ENCODE data around the gene TAS2R41.

Gene TAS2R41

GRCh38 chr7:143448429-143448828 lies 29.2 kb upstream of the TAS2R41 start:
- no peak for DNase-seq (ENCODE audit: low spot score in 2 of 2)
- H3K9me3 Mint-ChIP-seq, result no peaks in the 10 kb centered on the region
- H3K27ac Mint-ChIP-seq, result no peak overlapping the region
- H3K36me3 Mint-ChIP-seq, result no peaks in the 10 kb centered on the region
- no peak overlapping the region for H3K4me3 Mint-ChIP-seq
- no peak for ATAC-seq (ENCODE audit: low read depth)
- H3K4me1 Mint-ChIP-seq, result no peaks in the 10 kb centered on the region
- H3K27me3 Mint-ChIP-seq, result peaks cover 4% of the 10 kb centered on the region

- no peak for DNase-seq (ENCODE audit: low spot score in 2 of 2)
- Mint-ChIP-seq H3K4me3 (no peak overlapping the region), H3K36me3 (no peaks in the 10 kb centered on the region), H3K27me3 (peaks cover 4% of the 10 kb centered on the region), H3K27ac (no peak overlapping the region), H3K9me3 (no peaks in the 10 kb centered on the region), H3K4me1 (peaks cover 2% of the 10 kb centered on the region)
- ATAC-seq (ENCODE audit: low read depth), result no peak
These were observed 27.9 kb upstream of the TAS2R41 start for GRCh38 chr7:143449793-143450192.

- H3K4me1 Mint-ChIP-seq, result peaks cover 2% of the 10 kb centered on the region
- no peaks in the 10 kb centered on the region for H3K9me3 Mint-ChIP-seq
- H3K27ac Mint-ChIP-seq, result no peak overlapping the region
- ATAC-seq (ENCODE audit: low read depth) (no peak), DNase-seq (ENCODE audit: low spot score in 2 of 2) (no peak)
- H3K27me3 Mint-ChIP-seq, result peaks cover 4% of the 10 kb centered on the region
- H3K4me3 Mint-ChIP-seq, result no peak overlapping the region
- H3K36me3 Mint-ChIP-seq, result no peaks in the 10 kb centered on the region
These were observed 26.6 kb upstream of the TAS2R41 start for GRCh38 chr7:143451122-143451521.

- no peaks in the 10 kb centered on the region for H3K36me3 Mint-ChIP-seq
- peaks cover 2% of the 10 kb centered on the region for H3K4me1 Mint-ChIP-seq
- DNase-seq (ENCODE audit: low spot score in 2 of 2), result no peak
- peaks cover 4% of the 10 kb centered on the region for H3K27me3 Mint-ChIP-seq
- H3K27ac Mint-ChIP-seq, result no peak overlapping the region
- H3K4me3 Mint-ChIP-seq, result no peak overlapping the region
- ATAC-seq (ENCODE audit: low read depth), result no peak
- H3K9me3 Mint-ChIP-seq, result no peaks in the 10 kb centered on the region
These were observed 25.9 kb upstream of the TAS2R41 start for GRCh38 chr7:143451746-143452145.

- DNase-seq (ENCODE audit: low spot score in 2 of 2) (no peak), ATAC-seq (ENCODE audit: low read depth) (no peak)
- H3K27ac Mint-ChIP-seq, result no peak overlapping the region
- no peak overlapping the region for H3K4me3 Mint-ChIP-seq
- H3K9me3 Mint-ChIP-seq, result no peaks in the 10 kb centered on the region
- H3K36me3 Mint-ChIP-seq, result no peaks in the 10 kb centered on the region
- H3K4me1 Mint-ChIP-seq, result peaks cover 2% of the 10 kb centered on the region
- H3K27me3 Mint-ChIP-seq, result peaks cover 4% of the 10 kb centered on the region
These were observed 25.2 kb upstream of the TAS2R41 start for GRCh38 chr7:143452495-143452894.

GRCh38 chr7:143454091-143454680 lies 23.5 kb upstream of the TAS2R41 start:
- Mint-ChIP-seq H3K27ac (no peak overlapping the region), H3K4me1 (peaks cover 2% of the 10 kb centered on the region), H3K36me3 (no peaks in the 10 kb centered on the region), H3K27me3 (peaks cover 10% of the 10 kb centered on the region), H3K4me3 (no peak overlapping the region), H3K9me3 (no peaks in the 10 kb centered on the region)
- ATAC-seq (ENCODE audit: low read depth), result no peak
- DNase-seq (ENCODE audit: low spot score in 2 of 2), result no peak

- Mint-ChIP-seq H3K36me3 (no peaks in the 10 kb centered on the region), H3K4me1 (peaks cover 2% of the 10 kb centered on the region), H3K9me3 (no peaks in the 10 kb centered on the region), H3K4me3 (no peak overlapping the region), H3K27me3 (peaks cover 10% of the 10 kb centered on the region), H3K27ac (no peak overlapping the region)
- DNase-seq (ENCODE audit: low spot score in 2 of 2) (no peak), ATAC-seq (ENCODE audit: low read depth) (no peak)
These were observed 22.2 kb upstream of the TAS2R41 start for GRCh38 chr7:143455491-143455890.

GRCh38 chr7:143455942-143456341 lies 21.7 kb upstream of the TAS2R41 start:
- Mint-ChIP-seq H3K27me3 (peaks cover 12% of the 10 kb centered on the region), H3K4me1 (peaks cover 2% of the 10 kb centered on the region), H3K27ac (no peak overlapping the region), H3K9me3 (no peaks in the 10 kb centered on the region), H3K4me3 (no peak overlapping the region), H3K36me3 (no peaks in the 10 kb centered on the region)
- no peak for ATAC-seq (ENCODE audit: low read depth)
- DNase-seq (ENCODE audit: low spot score in 2 of 2), result no peak

- no peak for ATAC-seq (ENCODE audit: low read depth)
- no peaks in the 10 kb centered on the region for H3K36me3 Mint-ChIP-seq
- peaks cover 2% of the 10 kb centered on the region for H3K9me3 Mint-ChIP-seq
- H3K4me1 Mint-ChIP-seq, result peaks cover 2% of the 10 kb centered on the region
- H3K4me3 Mint-ChIP-seq, result no peak overlapping the region
- H3K27ac Mint-ChIP-seq, result no peak overlapping the region
- no peak for DNase-seq (ENCODE audit: low spot score in 2 of 2)
- peaks cover 12% of the 10 kb centered on the region for H3K27me3 Mint-ChIP-seq
These were observed 20.5 kb upstream of the TAS2R41 start for GRCh38 chr7:143456992-143457793.

- Mint-ChIP-seq H3K4me1 (peaks cover 2% of the 10 kb centered on the region), H3K4me3 (no peak overlapping the region), H3K36me3 (peaks cover 2% of the 10 kb centered on the region), H3K27ac (no peak overlapping the region), H3K27me3 (peaks cover 10% of the 10 kb centered on the region), H3K9me3 (peaks cover 2% of the 10 kb centered on the region)
- DNase-seq (ENCODE audit: low spot score in 2 of 2) (no peak), ATAC-seq (ENCODE audit: low read depth) (no peak)
These were observed 19.4 kb upstream of the TAS2R41 start for GRCh38 chr7:143458263-143458662.

- peaks cover 2% of the 10 kb centered on the region for H3K4me1 Mint-ChIP-seq
- DNase-seq (ENCODE audit: low spot score in 2 of 2), result no peak
- peaks cover 2% of the 10 kb centered on the region for H3K36me3 Mint-ChIP-seq
- peaks cover 10% of the 10 kb centered on the region for H3K27me3 Mint-ChIP-seq
- peaks cover 2% of the 10 kb centered on the region for H3K9me3 Mint-ChIP-seq
- no peak overlapping the region for H3K27ac Mint-ChIP-seq
- ATAC-seq (ENCODE audit: low read depth), result no peak
- no peak overlapping the region for H3K4me3 Mint-ChIP-seq
These were observed 19.0 kb upstream of the TAS2R41 start for GRCh38 chr7:143458681-143459080.

GRCh38 chr7:143459359-143459758 lies 18.3 kb upstream of the TAS2R41 start:
- H3K27ac Mint-ChIP-seq, result no peak overlapping the region
- ATAC-seq (ENCODE audit: low read depth) (no peak), DNase-seq (ENCODE audit: low spot score in 2 of 2) (no peak)
- no peak overlapping the region for H3K4me3 Mint-ChIP-seq
- peaks cover 10% of the 10 kb centered on the region for H3K27me3 Mint-ChIP-seq
- peaks cover 1% of the 10 kb centered on the region for H3K4me1 Mint-ChIP-seq
- H3K36me3 Mint-ChIP-seq, result peaks cover 2% of the 10 kb centered on the region
- peaks cover 2% of the 10 kb centered on the region for H3K9me3 Mint-ChIP-seq

GRCh38 chr7:143460271-143460979 lies 17.2 kb upstream of the TAS2R41 start:
- ATAC-seq (ENCODE audit: low read depth), result no peak
- DNase-seq (ENCODE audit: low spot score in 2 of 2), result no peak
- no peak overlapping the region for H3K4me3 Mint-ChIP-seq

GRCh38 chr7:143462045-143462444 lies 15.6 kb upstream of the TAS2R41 start:
- Mint-ChIP-seq H3K36me3 (peaks cover 2% of the 10 kb centered on the region), H3K9me3 (peaks cover 2% of the 10 kb centered on the region), H3K27me3 (peaks cover 14% of the 10 kb centered on the region), H3K4me1 (no peaks in the 10 kb centered on the region), H3K4me3 (no peak overlapping the region), H3K27ac (no peak overlapping the region)
- DNase-seq (ENCODE audit: low spot score in 2 of 2) (no peak), ATAC-seq (ENCODE audit: low read depth) (no peak)

More at GRCh38 chr7:143460271-143460979, 17.2 kb upstream of the TAS2R41 start:
- Mint-ChIP-seq H3K9me3 (peaks cover 2% of the 10 kb centered on the region), H3K27me3 (peaks cover 12% of the 10 kb centered on the region), H3K4me1 (no peaks in the 10 kb centered on the region), H3K27ac (no peak overlapping the region), H3K36me3 (peaks cover 2% of the 10 kb centered on the region)

All from memory B cell (primary cell).